OCI-LY1 (cell line): Measurements from ENCODE around the gene BTBD9.

Source experiments
- CTCF ChIP-seq: fragments of 200-600 bp; sonication (generic), shearing (Covaris generic); IDR thresholded peaks from 2 replicates; pipeline ENCODE4 v1.5.1; 2017; ENCODE audit warnings: mild to moderate bottlenecking, antibody characterized with exemption, low read length, moderate library complexity, mixed read lengths
- EZH2 ChIP-seq: fragments of 200-600 bp; sonication (generic), shearing (Covaris generic); IDR thresholded peaks from 2 replicates; pipeline ENCODE4 v1.8.0; 2017; ENCODE audit warnings: borderline replicate concordance, mixed run types, mild to moderate bottlenecking, antibody characterized with exemption, low read length, moderate library complexity, mixed read lengths

- TF ChIP-seq CTCF, result no peak
- no peak for TF ChIP-seq EZH2
These were observed 47.8 kb upstream of the BTBD9 start for GRCh38 chr6:38687549-38687948.
